ENCODE results near the gene ZIC2. TPM values are rescaled to one million over a fixed set of nuclear protein-coding genes. Genes with fewer than 3 reads are reported as not detected.
A peak's percentile ranks its signal among the peaks of the same experiment; 100 is the strongest.

Gene ZIC2
- total RNA-seq, 2 experiments from 2014 or later: not detected

DNA sequence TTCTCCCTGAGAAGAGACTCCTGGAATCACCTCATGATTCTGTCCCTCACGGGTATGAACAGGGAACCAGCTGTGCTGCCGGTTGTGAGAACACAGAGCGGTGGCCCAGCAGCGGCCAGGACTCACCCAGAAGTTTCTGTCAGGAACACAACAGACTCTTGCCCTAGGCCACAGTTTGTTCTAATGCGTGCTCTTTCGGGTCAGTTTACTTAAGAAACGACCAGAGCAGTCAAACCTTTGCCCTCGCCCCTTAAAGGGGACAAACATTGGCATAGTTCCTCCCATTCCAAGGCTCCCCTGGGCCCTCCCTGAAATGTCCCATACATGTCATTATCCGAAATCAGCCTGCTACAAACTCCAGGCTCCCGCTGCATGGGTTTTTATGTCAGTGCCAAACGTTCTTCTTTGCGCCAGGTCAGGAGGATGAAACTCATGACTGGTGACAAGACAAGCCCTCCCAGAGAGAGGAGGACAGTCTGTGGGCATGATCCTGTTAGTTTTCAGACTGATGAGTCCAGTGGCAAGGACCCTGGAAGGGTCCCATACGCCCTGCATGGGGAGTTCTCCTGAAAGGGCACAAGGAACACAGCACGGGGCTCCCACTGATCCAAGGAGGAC, 28.3 kb upstream of the ZIC2 start:
- no peak for DNase-seq
- Mint-ChIP-seq H3K27ac (no peak overlapping the region), H3K9me3 (no peaks in the 10 kb centered on the region), H3K36me3 (peaks cover 2% of the 10 kb centered on the region), H3K27me3 (peaks cover 87% of the 10 kb centered on the region), H3K4me3 (no peak overlapping the region), H3K4me1 (peaks cover 4% of the 10 kb centered on the region)
- no peak for ATAC-seq (ENCODE audit: low read depth)
- POLR2A ChIA-PET: interaction anchor here (1.1 kb wide), 1 partner anchor 88 kb away, joined by 4 read pairs; no protein-coding TSS in a partner anchor

GRCh38 chr13:99955107-99955746, 26.4 kb upstream of the ZIC2 start:
- POLR2A ChIA-PET: no interaction called here
- H3K4me1 Mint-ChIP-seq: peaks cover 4% of the 10 kb centered on the region
- no peaks in the 10 kb centered on the region for H3K9me3 Mint-ChIP-seq
- ATAC-seq (ENCODE audit: low read depth) (no peak), DNase-seq (no peak)
- peaks cover 87% of the 10 kb centered on the region for H3K27me3 Mint-ChIP-seq
- H3K36me3 Mint-ChIP-seq: peaks cover 2% of the 10 kb centered on the region
- H3K4me3 Mint-ChIP-seq: no peak overlapping the region
- H3K27ac Mint-ChIP-seq: no peak overlapping the region

- Mint-ChIP-seq H3K27ac (no peak overlapping the region), H3K4me1 (peaks cover 4% of the 10 kb centered on the region), H3K36me3 (peaks cover 2% of the 10 kb centered on the region), H3K4me3 (peak overlapping the region; percentile 58), H3K27me3 (peaks cover 85% of the 10 kb centered on the region), H3K9me3 (no peaks in the 10 kb centered on the region)
- POLR2A ChIA-PET: no interaction called here
- DNase-seq (peak; percentile 33), ATAC-seq (ENCODE audit: low read depth) (no peak)
These were observed 25.7 kb upstream of the ZIC2 start for GRCh38 chr13:99955747-99956472.

DNA sequence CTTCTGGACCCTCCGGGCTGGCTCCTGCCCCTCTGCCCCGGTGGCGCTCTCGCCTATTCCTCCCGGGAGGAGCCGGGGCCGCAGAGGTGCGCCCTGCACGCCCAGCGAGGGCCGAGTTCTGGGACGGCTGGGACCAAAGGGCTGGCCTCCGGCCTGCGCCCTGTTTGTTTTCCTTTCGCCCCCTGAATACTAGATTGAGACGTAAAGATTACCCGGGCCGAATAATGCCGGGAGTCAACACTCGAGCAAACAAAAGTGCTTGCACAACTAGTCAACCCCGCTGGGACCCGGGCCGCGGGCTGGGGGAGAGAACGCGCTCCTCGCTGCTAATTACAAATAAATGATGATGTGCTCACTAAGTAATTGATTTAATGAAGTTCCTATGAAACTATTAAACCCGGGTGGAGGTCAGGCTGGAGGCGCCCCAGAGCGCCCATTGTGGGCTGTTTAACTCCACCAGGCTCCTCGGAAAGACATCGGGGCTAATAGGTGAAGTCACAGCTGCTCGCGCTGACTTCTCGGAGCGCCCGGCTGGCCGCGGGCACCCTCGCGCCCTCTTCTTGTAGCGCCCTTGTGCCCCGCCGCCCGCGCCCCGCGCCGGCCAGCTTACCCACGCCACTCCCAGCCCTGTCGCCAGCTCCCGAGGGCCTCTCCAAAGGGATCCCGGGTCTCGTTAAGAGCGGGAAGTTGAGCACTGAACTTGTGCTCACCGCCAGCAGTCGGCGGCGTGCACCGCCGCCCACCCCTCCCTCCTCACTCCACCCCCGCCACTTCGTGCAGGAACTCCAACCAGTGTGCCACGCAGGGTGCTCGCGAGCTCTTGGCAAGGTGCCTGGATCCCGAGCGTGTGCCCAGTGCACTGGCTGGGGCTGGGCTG, 24.9 kb upstream of the ZIC2 start:
- peak overlapping the region; percentile 58 for H3K4me3 Mint-ChIP-seq
- H3K4me1 Mint-ChIP-seq: peaks cover 4% of the 10 kb centered on the region
- no peaks in the 10 kb centered on the region for H3K9me3 Mint-ChIP-seq
- no peak overlapping the region for H3K27ac Mint-ChIP-seq
- DNase-seq (peak; percentile 44), ATAC-seq (ENCODE audit: low read depth) (no peak)
- peaks cover 87% of the 10 kb centered on the region for H3K27me3 Mint-ChIP-seq
- H3K36me3 Mint-ChIP-seq: peaks cover 2% of the 10 kb centered on the region
- POLR2A ChIA-PET: no interaction called here

DNA sequence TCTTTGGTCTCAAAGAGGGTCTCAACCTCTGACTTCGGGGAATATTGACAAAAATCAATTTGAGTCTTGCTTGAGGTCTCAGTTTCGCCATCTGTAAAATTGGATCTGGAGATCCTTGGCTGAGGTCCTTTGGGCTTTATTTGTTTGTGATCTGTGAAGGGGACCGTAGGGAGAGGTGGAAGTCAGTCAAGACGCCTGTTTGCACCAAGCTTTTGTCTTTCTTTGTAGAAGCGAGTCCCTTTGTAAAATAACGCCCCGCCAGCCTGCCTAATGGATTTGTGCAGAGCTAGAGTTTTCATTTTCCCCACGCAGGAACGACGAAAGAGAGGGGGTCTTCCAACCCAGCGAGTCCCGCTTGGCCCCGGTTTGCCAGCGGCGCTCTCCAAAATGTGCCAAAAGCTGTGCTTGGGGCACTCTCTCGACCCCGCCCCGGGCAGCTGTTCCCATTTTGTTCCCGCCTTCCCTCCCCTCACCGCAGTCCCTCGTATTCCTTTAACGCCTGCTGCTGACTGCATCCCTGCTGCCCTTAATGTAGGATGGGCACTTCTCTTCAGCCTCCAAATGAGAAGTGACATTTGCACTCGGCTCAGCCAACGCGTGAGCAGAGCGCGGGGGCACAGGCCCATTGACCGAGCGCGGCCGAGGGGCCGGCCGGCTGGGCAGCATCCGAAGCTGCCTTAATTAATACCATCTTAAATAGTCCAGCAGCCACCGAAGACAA, 23.0 kb upstream of the ZIC2 start:
- Mint-ChIP-seq H3K4me1 (peaks cover 4% of the 10 kb centered on the region), H3K27ac (no peak overlapping the region), H3K9me3 (no peaks in the 10 kb centered on the region), H3K4me3 (peak overlapping the region; percentile 27), H3K36me3 (peaks cover 2% of the 10 kb centered on the region), H3K27me3 (peaks cover 92% of the 10 kb centered on the region)
- POLR2A ChIA-PET: no interaction called here
- no peak for DNase-seq
- ATAC-seq (ENCODE audit: low read depth): no peak

- POLR2A ChIA-PET: no interaction called here
- Mint-ChIP-seq H3K4me1 (peaks cover 4% of the 10 kb centered on the region), H3K4me3 (no peak overlapping the region), H3K36me3 (peaks cover 2% of the 10 kb centered on the region), H3K27me3 (peaks cover 92% of the 10 kb centered on the region), H3K9me3 (no peaks in the 10 kb centered on the region), H3K27ac (no peak overlapping the region)
- DNase-seq: no peak
- ATAC-seq (ENCODE audit: low read depth): no peak
These were observed 22.5 kb upstream of the ZIC2 start for GRCh38 chr13:99959127-99959539.

DNA sequence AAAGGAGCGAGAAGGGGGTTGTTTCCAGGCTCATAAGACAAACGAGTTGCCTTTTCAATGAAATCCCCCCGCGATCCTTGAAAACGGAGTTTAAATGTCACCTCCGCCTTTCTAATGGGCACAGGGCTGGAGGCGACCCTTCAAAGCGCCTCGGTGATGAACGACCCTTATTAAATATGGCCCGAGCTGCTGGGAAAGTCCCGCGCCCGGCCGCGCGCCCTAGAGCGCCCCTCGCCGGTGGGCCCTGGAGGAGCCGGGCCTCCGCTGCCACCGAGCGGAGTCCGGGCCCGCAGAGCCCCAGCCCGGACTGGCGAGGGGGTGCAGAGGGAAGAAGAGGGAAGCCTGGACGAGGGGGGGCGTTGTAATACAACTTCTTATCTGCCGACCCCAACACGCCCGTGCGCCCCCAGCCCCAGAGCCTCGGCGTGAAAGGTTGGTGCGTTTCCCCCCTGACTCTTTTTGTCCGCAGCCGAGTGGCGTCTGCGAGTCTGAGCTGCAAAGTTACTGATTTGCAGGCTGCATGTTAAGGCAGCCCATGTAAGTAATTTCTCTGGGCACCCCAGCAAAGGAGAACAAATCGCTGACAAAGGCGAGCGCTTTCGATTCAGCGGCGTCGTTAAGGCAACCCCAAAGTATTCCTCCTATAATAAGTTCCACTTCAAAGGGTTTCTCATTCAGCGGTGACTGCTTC, 21.9 kb upstream of the ZIC2 start:
- ATAC-seq (ENCODE audit: low read depth) (no peak), DNase-seq (peak; percentile 35)
- H3K9me3 Mint-ChIP-seq: no peaks in the 10 kb centered on the region
- POLR2A ChIA-PET: no interaction called here
- H3K4me3 Mint-ChIP-seq: peak overlapping the region; percentile 59
- no peak overlapping the region for H3K27ac Mint-ChIP-seq
- H3K4me1 Mint-ChIP-seq: peaks cover 4% of the 10 kb centered on the region
- H3K27me3 Mint-ChIP-seq: peaks cover 92% of the 10 kb centered on the region
- H3K36me3 Mint-ChIP-seq: peaks cover 2% of the 10 kb centered on the region

GRCh38 chr13:99960663-99961311, 20.8 kb upstream of the ZIC2 start:
- POLR2A ChIA-PET: no interaction called here
- ATAC-seq (ENCODE audit: low read depth) (no peak), DNase-seq (no peak)
- Mint-ChIP-seq H3K4me3 (no peak overlapping the region), H3K9me3 (no peaks in the 10 kb centered on the region), H3K27ac (no peak overlapping the region), H3K4me1 (peaks cover 4% of the 10 kb centered on the region), H3K27me3 (peaks cover 87% of the 10 kb centered on the region), H3K36me3 (peaks cover 2% of the 10 kb centered on the region)

DNA sequence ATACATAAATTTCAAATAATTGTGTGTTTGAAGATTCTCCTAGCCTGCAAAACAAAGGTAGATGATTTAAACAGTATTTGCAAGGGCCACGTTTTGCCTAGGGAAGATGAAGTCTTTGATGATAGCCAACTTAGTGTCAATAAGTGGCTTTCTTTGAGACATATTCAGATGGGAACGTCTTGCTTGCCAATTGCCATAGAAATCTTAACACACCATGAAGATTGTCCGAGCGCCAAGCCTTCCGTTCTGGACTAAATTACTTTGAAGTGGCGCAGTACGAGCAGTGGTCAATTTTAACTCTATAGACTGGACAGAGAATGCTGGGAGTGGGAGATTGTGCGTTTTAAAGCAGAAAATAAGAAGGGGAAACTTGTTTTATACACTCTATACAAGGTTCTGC, 19.9 kb upstream of the ZIC2 start:
- no peak overlapping the region for H3K27ac Mint-ChIP-seq
- H3K4me1 Mint-ChIP-seq: peaks cover 2% of the 10 kb centered on the region
- peaks cover 87% of the 10 kb centered on the region for H3K27me3 Mint-ChIP-seq
- H3K9me3 Mint-ChIP-seq: no peaks in the 10 kb centered on the region
- ATAC-seq (ENCODE audit: low read depth): no peak
- DNase-seq: no peak
- no peak overlapping the region for H3K4me3 Mint-ChIP-seq
- H3K36me3 Mint-ChIP-seq: no peaks in the 10 kb centered on the region
- POLR2A ChIA-PET: no interaction called here

- H3K9me3 Mint-ChIP-seq: no peaks in the 10 kb centered on the region
- H3K4me3 Mint-ChIP-seq: no peak overlapping the region
- peaks cover 2% of the 10 kb centered on the region for H3K4me1 Mint-ChIP-seq
- no peaks in the 10 kb centered on the region for H3K36me3 Mint-ChIP-seq
- POLR2A ChIA-PET: no interaction called here
- DNase-seq (no peak), ATAC-seq (ENCODE audit: low read depth) (no peak)
- H3K27ac Mint-ChIP-seq: no peak overlapping the region
- H3K27me3 Mint-ChIP-seq: peaks cover 86% of the 10 kb centered on the region
These were observed 19.3 kb upstream of the ZIC2 start for GRCh38 chr13:99962242-99962641.

- H3K4me3 Mint-ChIP-seq: no peak overlapping the region
These were observed 17.7 kb upstream of the ZIC2 start for GRCh38 chr13:99963816-99964339.

More at GRCh38 chr13:99963816-99964339, 17.7 kb upstream of the ZIC2 start:
- POLR2A ChIA-PET: no interaction called here
- no peaks in the 10 kb centered on the region for H3K9me3 Mint-ChIP-seq
- peaks cover 6% of the 10 kb centered on the region for H3K4me1 Mint-ChIP-seq
- no peak overlapping the region for H3K27ac Mint-ChIP-seq
- H3K36me3 Mint-ChIP-seq: peaks cover 2% of the 10 kb centered on the region
- H3K27me3 Mint-ChIP-seq: peaks cover 78% of the 10 kb centered on the region
- DNase-seq: no peak
- no peak for ATAC-seq (ENCODE audit: low read depth)
